NCI-H226 (cell line): ENCODE data around the gene WDR4.
"Not testable (repeated sequence)": the region's sequence is repeated elsewhere in the genome, so short reads cannot be mapped to it uniquely, and the experiment has no call there.

Experiments
- DNase-seq: peaks from one replicate; pipeline ENCODE4 v3.0.0-alpha.2; 2015

WDR4 gene, protein sequence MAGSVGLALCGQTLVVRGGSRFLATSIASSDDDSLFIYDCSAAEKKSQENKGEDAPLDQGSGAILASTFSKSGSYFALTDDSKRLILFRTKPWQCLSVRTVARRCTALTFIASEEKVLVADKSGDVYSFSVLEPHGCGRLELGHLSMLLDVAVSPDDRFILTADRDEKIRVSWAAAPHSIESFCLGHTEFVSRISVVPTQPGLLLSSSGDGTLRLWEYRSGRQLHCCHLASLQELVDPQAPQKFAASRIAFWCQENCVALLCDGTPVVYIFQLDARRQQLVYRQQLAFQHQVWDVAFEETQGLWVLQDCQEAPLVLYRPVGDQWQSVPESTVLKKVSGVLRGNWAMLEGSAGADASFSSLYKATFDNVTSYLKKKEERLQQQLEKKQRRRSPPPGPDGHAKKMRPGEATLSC

DNA sequence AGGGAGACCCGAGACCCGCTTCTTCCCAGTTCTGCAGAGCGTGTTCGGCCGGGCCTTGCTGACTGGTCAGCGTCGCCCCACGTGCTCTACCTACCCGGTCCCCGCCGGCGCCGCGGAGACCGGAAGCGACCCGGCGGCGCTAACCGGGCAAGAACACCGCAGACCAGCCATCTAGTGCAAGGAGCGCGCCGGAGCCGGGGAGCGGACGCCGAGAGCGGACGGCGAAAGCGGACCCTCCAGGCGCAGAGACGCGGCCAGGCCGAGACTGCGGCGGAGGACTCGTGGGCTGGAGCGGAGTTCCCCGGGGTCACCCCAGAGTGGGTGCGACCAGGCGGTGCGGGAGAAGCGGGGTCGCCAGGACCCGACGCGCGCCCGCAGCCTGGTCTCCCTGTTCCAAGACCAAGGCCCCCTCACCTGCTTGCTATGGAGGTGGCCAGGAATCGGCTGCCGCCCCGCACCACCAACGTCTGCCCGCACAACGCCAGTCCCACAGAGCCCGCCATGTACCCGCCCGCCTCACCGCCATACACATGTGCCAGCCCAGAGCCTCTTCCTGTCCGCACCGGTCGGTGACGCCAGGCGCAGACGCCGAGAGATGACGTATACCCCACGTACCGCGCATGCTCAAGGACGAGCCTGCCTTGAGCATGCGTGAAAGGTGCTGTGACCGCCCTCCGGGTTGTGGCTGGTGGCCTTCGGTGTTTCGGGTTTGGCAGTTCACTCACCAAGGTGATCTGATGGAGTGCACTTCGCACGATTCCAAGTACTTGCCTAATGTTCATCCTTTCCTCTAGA is at the start of gene WDR4:
WDR4 (minus strand) TSS at position 547 of the 795 bp plus-strand sequence; CDS start at position 503, 44 bp downstream.
- DNase-seq: peak; percentile 94

DNA sequence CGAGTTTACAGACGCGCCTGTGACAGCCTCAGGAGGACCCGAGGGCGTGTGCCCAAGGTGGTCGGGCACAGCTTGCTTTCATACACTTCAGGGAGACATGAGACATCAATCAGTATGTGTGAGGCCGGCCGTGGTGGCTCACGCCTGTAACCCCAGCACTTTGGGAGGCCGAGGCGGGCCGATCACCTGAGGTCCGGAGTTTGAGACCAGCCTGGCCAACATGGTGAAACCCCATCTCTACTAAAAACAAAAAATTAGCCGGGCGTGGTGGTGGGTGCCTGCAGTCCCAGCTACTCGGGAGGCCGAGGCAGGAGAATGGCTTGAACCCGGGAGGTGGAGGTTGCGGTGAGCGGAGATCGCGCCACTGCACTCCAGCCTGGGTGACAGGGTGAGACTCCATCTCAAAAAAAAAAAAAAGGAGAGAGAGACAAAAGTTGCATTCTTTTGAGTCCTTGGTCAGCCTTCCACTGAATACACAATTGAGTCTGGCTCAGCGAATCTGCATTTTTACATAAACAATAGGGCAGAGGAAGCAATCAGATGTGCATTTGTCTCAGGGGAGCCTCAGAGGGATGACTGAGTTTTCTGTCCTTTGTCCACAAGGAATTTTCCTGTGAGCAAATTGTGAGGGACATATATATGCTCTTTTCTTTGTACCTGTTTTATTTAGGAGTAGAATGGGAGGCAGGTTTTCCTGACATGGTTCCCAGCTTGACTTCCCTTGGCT is 48.3 kb upstream of the WDR4 start:
- not testable (repeated sequence) for DNase-seq

DNA sequence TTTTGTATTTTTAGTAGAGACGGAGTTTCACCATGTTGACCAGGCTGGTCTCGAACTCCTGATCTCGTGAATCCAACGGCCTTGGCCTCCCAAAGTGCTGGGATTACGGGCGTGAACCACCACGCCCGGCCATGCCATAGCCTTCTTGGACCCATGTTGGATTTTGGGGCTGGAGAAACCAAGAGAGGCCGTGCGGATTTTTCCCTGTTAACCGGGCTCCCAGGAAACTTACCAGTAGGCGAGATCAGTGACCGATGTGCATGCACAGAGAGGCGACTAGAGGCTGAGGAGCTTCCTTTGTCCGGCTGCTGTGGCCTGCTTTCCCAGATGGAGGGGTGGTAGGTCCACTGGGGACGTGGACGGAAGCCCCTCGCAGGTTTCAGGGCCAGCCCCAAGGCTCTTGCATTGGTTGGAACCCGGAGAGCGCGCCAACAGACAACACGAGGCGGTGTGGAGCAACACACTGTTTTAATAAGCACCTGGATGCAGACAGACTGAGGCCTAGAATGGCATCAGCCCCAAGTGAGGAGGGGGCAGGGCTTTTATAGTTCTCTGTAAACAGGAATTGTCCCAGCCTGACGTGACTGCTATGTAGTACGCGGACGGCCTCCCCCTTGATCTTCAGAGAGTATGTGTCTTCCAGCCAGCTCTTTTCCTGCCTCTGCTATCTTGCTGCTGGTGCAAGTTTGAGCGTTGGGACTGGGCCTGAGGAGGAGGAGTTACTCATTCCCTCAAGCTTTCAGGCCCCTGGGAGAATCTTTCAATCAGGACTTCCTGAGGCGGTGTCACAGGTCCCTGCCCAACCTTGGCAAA is 46.0 kb upstream of the WDR4 start, which contains the start of gene ERVH48-1:
ERVH48-1 (minus strand) TSS at position 517 of the 813 bp plus-strand sequence. CDS start 6,624 bp downstream, outside the sequence.
- DNase-seq: no peak

DNA sequence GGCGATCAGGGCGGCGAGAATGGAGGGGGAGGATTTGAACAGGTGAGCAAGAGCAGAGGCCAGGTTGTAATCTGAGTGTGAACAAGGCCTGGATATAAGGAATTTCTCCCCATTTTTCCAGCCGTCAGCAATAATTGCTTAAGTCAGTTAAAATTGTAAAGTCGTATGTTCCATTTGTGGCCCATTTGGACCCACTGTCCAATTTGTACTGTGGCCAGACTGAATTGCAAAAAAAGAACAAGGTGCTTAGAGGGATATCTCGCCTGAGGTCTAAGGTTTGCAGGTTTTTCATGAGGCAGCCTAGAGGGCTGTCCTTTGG is 45.1 kb upstream of the WDR4 start:
- DNase-seq: no peak

DNA sequence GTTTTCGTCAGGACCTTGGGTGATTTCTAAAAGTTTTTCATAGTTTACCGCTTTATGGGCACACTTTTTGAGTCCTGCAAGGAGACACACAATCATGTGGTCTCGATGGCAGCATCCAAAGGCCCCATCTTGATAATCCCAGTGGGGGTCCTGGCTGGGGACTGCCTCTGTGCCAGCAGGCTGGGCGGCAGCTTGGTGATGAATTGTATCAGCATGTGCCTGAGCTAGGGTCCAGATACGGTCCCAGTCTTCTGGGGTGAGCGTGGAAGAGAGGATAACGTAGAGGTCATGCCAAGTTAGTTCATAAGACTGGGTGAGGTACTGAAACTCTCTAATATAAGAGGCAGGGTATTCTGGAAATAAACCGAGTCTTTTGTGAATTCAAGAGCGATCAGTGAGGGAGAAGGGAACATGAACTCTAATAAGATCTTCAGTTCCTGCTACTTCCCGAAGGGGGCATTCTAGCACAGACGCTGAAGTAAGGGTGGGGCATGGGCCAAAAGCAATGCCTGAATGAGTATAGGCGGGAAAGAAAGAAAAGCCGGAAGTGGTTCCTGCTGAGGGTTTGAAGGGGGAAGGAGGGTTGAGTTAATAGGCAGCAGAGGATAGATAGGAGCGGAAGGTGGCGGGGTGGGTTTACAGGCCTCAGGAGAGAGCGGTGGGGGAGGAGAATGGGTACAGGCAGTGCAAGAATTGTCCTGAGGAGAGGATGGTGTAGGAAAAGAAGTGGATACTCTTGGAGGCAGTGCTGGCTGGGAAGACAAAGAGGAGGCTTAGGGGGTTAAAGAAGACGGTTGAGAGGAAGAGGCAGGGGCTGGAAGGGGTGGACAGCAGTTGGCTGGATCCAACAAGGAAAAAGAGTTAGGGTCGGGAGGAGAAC is 44.5 kb upstream of the WDR4 start:
- DNase-seq: peak; percentile 81

DNA sequence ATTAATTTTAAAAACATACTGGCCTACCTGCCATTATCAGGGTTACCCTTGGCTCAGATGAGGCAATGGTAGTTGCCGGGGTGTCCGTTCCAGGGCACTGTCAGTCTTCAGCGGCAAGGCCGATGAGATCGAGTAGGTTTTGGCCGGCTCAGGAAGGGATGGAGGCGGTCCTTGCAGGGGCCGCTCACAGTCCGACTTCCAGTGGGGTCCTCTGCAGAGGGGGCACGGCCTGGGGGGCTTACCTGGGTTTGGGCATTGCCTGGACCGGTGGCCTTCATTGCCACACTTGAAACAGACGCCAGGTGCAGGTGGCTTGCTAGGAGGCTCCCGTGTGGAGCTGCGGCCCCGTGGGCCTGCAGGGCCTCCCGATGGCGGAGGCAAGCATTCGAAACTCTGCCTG is 43.6 kb upstream of the WDR4 start:
- no peak for DNase-seq

DNA sequence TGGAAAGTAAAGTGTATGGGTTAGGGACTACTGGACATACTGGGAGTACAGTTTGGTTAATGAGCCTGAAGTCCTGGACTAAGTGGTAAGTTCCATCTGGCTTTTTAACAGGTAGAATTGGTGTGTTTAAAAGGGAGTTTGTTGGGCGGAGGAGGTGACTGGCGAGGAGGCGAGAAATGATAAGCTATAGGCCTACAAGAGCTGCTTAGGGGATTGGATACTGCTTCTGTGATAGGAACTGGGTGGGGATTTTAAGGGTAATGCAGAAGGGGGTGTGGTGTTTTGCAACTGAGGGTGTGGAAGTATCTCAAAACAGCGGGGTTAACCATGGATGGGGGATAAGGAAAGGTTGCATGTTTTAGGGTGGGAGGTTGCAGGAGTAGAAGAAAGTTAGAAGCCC is 42.6 kb upstream of the WDR4 start:
- no peak for DNase-seq

DNA sequence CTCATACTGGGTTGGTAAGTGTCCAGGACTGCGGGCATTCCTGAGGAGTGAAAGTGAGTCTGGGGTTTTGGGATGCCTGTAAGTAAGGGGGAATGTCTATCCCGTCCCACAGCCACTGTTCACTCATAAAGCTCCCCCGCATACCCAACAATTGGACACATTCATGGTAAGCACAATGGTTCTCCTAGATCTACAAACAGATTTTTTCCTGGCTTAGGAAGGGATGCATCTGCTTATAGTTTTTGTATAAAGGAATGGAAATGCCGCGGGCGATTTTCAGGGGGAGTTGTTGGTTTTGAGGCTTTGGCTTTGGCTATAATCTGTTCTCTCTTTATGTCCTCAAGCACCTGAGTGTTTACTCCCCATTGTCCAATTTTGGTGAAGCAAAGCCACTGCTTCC is 39.0 kb upstream of the WDR4 start:
- DNase-seq: no peak

DNA sequence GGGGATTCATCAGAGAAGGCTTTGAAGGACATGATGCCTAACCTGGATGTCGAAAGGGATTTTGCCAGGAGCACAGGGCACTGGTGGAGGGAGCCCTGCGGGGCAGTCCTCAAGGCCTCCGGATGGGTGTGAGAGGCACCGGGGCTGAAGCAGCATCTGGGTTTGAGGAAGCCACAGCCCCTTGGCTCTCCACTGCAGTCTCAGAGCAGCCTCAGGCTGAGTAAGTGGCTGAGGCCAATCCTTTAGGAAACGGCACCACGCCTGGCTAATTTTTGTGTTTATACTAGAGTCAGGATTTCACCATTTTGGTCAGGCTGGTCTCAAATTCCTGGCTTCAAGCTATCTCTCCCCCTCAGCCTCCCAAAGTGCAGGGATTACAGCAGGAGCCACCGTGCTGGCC is 34.1 kb upstream of the WDR4 start:
- DNase-seq: no peak

DNA sequence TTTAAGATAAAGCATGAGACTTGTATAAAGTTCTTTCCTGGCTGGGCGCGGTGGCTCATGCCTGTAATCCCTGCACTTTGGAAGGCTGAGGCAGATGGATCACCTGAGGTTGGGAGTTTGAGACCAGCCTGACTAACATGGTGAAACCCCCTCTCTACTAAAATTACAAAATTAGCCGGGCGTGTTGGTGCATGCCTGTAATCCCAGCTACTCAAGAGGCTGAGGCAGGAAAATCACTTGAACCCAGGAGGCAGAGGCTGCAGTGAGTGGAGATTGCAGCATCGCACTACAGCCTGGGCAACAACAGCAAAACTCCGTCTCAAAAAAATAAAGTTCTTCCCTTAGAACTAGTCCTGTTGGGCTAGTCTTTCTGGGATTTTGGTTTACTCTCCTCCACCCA is 32.6 kb upstream of the WDR4 start:
- DNase-seq: not testable (repeated sequence)

DNA sequence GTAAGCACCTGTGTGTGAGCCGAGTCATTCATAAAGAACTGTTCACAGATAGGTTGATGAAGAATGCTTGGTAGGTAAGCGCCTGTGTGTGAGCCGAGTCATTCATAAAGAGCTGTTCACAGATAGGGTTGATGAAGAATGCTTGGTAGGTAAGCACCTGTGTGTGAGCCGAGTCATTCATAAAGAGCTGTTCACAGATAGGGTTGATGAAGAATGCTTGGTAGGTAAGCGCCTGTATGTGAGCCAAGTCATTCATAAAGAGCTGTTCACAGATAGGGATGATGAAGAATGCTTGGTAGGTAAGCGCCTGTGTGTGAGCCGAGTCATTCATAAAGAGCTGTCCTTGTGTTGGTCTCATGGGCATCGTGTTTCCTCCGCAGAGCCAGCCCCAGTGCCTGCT is 29.1 kb upstream of the WDR4 start:
- DNase-seq: not testable (repeated sequence)

DNA sequence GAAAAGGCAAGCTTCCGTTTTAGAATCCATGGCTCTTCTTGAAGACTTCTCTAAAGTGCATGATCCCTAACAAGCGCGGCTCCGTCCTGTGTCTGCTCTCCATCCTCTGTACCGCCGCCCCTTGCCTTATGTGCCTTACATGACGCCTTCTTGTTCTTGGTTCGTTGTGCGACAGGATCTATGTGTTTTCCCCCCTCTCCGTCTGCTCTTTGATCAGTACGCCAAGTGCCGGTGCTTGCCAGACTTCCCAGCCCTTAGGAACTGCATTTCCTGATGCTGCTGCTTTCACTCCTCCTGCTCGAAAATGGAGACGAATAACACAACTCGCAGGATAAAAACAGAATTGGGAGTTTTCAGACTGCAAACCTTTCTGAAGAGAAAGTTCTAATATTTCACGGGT is 26.9 kb upstream of the WDR4 start:
- DNase-seq: no peak

DNA sequence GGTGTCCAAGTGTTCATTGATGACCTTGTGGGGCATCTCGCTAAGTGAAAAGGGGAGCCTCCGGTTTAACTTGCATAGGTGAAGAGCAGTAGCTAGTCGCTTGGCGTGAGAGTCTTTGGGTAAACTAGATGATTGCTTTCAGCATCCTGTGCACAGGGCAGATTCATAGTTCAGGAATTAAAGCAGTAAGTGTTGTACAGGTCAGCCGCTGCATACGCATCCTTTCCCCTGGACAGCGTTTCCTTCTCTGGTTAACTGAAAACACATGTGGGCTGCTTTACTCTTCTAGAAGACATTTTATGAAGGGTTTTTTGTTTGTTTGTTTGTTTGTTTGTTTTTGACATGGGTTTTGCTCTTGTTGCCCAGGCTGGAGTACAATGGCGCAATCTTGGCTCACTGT is 25.9 kb upstream of the WDR4 start:
- no peak for DNase-seq

DNA sequence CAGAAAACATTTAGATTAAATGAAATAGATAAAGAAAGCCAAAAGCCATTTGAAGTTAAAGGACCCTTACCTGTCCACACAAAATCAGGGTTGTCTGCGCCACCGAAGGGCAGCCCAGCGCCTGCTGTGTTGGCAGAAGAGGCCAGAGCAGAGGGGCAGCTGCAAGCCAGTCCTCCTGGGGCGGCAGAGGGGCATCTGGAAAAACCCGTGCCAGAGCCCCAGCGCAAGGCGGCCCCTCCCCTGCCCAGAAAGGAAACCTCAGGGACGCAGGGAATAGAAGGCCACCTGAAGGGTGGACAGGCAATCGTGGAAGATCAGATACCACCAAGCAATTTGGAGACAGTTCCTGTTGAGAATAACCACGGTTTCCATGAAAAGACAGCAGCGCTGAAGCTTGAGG is 24.5 kb upstream of the WDR4 start:
- DNase-seq: no peak

DNA sequence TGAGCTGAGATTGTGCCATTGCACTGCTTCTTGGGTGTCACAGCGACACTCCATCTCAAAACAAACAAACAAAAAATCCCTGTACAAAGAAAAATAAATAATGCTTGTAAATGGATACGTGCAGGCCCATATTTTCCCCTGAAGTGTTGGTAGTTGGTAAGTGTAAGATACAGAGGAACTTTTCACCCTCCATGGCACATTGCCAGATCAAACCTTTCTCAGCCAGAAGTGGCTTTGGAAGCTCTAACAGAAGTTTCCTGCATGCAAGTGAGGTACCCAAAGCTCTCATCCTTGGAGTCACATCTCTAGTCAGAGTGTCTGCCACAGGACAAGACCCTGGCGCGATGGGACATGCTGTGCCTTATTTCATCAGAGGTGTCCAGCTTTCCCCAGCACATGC is 21.1 kb upstream of the WDR4 start:
- DNase-seq: no peak

DNA sequence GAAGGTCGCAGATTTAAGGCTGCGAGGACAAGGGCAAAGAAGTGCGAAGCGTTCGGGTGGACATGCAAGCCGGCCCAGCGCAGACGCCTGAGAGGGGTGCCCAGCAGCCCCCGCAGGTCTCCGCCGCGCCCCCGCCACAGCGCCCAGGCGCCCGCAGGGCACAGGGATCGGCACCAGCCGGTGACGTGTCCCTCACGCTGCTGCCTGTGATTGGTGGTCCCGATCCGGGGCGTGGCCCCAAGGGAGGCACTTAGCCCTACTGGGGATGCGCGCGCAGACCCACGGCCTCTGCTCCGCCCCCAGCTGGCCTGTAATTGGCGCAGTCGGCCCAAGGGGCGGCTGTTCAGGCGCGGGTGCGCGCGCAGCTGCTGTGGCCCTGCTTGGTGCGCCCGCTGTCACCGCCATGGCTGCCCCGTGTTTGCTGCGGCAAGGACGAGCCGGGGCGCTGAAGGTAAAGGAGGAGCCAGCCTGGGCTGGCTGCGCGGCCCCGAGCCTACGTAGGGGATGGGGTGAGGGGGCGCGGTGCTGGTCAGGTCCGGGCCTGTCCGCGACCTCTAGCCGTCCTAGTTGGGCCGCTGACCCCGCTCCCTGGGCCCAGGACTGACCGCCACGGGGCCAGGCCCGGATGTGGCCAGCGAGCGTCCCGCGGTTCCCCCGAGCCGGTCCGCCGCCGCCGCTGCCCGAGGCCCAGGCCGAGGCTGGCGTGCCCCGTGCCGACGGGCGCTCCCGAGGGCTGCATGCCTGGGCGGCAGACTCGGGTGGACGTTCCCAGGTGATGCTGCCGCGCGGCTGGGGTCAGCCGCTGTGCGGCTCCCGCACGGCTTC is 13.8 kb upstream of the WDR4 start, which contains the start of gene NDUFV3:
NDUFV3 (plus strand) TSS at position 379 of the 825 bp plus-strand sequence; CDS start at position 404, 25 bp downstream.
- DNase-seq: peak; percentile 96

DNA sequence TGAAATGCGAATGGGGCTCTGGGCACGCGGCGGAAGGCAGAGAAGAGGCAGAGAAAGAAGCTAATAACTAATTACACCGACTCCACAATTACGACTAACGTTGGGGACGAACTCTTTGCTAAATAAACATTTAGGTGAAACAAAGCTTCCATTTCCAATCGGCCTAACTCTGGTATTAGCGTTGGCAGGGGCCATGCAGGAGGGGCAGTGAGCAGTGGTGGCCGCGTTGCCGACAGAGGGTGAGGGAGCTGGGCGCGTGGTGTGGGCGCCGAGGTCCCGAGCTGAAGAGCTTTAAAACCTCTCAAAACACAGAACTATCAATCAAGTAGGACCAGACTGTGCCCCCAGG is 13.2 kb upstream of the WDR4 start:
- no peak for DNase-seq

DNA sequence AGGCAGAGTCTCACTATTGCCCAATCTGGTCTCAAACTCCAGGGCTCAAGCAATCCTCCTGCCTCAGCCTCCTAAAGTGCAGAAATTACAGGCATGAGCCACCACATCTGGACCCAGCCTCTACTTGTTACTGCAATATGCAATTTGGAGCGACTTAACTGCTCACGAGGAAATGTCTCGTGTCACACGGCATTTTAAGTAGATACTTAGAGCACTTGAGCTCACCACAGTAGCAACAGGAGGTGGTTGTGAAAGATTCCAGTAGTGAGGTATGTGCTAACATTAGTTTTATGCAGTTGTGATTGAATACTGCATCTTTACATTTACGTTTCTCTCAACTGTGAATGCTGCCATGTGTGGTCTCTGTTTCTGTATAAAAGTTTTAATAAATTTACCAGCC is 8.0 kb upstream of the WDR4 start:
- DNase-seq: no peak

DNA sequence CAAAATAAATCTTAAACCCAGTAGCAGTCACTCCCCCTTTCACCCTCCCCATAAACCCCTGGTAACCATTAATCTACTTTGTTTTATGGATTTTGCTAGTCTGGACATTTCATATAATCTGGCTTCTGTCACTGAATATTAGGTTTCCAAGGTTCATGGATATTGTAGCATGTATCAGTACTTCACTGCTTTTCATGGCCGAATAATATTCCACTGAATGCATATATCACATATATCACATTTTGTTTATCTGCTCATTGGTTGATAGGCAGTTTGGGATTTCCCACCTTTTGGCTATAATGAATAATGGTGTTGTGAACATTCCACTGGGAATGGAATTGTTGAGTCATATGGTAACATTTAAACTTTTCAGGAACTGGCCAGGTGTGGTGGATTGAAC is 4.6 kb upstream of the WDR4 start:
- DNase-seq: no peak

DNA sequence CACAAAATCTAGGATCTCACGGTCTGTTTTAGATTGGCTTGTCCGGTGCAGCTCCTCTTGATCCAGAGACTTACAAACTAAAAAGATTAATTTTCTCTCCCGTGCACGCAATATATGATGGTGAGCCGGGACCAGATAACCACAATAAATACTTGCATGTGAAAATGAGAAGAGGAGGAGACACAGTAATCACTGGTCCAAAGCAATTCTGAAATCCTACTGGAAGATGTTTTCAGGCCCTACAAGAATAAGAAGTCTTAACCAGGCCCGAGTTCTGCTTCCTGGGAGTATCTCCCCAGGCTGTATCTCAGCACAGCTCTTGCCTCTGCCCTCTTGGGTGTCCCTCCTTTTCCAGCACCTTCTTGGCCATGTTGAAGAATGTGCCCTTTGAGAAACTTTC is 1.0 kb upstream of the WDR4 start:
- DNase-seq: no peak

DNA sequence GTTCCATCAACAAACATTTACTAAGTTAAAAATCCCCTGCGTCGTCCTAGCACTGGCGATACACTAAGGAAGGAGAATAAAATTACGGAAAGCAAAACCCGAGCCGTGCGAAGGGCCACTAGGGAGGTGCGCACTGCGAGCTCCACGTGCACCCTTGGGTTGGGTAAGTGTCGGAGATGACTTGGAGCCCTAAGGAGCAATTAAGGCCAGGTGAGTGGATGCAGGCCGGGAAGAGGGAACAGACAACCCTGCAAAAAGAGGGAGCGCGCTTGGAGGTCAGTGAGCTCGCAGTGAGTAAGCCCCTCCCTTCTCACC is 704 bp downstream of the WDR4 start:
- DNase-seq: no peak
